Measurements from ENCODE around the gene ECSIT. TPM values are rescaled to one million over a fixed set of nuclear protein-coding genes. Genes with fewer than 3 reads are reported as not detected.

ECSIT gene
- total RNA-seq, 1 donor from 2014 or later = 42.1 TPM

DNA sequence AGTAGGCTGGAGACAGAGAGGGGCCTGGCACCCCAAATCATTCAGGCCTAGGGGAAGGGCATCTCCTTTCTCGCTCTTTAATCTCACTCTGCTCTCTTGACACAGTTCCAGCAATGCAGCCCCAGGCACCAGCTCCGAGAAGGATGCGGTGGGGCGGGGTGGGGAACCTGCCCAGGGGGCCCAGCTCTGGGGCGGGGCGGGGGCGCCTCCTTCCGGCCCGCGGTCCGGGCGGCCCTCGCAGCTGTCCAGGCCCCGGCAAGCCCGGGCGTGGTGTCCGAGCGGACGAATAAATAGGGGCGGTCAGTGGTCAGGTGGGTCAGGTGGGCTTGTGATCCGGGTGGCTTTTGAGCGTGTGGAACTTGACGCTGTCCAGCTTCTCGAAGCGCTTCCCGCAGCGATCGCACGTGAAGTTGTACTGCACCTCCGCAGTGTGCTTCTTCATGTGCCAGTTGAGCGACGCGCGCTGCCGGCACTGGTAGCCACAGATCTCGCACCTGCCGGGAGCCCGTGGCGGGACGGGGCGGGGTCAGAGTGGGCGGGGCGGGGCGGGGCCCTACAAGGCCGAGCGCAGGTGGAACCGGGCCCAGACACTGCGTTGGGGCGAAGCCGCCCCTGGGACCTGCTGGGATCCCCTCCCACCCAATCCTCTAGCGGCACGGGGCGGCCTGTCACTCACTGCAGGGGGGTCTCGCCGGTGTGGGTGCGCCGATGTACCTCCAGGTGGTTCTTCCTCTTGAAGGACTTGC lies 45.4 kb downstream of the ECSIT start:
- Mint-ChIP-seq H3K4me1 (ENCODE audit: unreplicated experiment) (peaks cover 4% of the 10 kb centered on the region), H3K4me3 (no peak overlapping the region), H3K27me3 (peaks cover 34% of the 10 kb centered on the region), H3K27ac (no peak overlapping the region), H3K36me3 (peaks cover 4% of the 10 kb centered on the region), H3K9me3 (no peaks in the 10 kb centered on the region)
- DNase-seq (ENCODE audit: extremely low spot score, unreplicated experiment) = no peak
- TF ChIP-seq, protein P1, sequence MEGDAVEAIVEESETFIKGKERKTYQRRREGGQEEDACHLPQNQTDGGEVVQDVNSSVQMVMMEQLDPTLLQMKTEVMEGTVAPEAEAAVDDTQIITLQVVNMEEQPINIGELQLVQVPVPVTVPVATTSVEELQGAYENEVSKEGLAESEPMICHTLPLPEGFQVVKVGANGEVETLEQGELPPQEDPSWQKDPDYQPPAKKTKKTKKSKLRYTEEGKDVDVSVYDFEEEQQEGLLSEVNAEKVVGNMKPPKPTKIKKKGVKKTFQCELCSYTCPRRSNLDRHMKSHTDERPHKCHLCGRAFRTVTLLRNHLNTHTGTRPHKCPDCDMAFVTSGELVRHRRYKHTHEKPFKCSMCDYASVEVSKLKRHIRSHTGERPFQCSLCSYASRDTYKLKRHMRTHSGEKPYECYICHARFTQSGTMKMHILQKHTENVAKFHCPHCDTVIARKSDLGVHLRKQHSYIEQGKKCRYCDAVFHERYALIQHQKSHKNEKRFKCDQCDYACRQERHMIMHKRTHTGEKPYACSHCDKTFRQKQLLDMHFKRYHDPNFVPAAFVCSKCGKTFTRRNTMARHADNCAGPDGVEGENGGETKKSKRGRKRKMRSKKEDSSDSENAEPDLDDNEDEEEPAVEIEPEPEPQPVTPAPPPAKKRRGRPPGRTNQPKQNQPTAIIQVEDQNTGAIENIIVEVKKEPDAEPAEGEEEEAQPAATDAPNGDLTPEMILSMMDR (conservative IDR thresholded peaks at IDR 0.05) = no peak

DNA sequence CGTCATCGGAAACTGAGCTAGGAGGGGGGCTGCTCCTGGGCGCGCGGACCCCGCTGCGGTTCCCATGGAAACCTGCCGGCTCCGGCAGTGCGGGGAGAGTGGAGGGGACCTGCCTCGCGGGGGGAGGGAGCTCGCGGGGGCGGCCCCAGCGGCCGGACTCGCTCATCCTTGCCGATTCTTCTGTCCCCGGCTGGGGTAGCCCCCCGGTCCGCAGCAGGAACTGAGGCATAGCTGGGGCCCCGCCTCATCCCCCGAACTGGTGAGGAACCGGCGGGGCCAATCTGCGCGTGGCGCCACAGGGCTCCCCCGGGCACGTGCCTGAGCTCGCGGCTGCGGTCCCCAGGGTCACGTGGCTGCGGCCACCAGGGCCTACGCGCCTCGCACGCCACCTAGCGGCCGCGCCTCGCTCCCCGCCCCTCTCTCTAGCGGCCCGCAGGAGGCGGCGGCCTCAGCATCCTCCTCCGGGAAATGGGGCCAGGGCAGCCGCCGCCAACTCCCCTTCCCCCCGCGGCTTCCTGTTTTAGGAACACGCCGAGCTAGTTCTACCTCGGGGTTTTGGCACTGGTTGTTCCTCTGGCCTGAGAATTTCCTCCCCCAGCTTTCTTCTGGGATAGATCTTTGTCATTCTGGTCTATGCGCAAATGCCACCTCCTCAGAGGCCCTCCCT lies 46.4 kb downstream of the ECSIT start:
- TF ChIP-seq, protein P1 (conservative IDR thresholded peaks at IDR 0.05) = peak; percentile 93
- H3K27me3 Mint-ChIP-seq = peaks cover 44% of the 10 kb centered on the region

DNA sequence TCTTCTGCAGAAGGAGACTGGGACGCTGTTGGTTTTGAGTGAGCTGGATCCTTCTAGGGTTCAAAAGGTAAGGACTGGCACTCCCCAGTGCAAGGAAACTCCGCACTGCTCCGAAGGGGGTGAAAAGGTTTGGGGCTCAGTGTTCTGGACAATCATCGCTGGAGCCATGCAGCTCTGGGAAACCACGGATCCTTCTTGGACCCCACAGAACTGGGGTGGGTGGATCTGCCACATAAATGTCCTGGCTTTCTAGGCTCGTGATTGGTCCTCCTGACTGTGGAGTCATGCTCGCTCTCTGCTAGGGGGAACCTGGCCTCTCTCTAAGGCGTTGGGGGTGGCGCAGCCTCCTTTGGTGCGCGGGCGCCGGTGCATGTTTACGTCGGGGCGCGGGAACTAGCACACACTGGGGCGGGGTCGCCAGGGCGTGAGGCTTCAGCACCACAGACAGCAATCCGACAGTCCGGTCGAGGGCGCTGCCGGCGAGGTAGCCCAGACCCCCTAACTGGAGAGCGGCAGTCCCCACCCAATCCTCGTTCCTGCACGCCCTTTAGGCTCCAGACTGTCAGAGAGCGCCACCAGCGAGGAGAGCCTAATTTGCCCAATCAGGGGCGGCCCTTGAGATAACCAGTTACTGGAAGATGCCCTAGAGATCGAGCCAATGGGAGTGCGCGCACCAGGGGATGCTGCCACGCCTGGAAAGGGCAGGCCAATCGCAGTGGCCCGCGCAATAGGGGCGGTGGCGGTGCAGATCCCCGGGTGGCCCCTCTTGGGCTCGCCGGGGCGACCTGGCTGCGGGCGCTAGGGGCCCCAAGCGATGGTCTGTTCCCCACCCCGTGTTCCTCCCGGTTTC lies 47.2 kb downstream of the ECSIT start:
- peak overlapping the region; percentile 71 for H3K4me3 Mint-ChIP-seq
- TF ChIP-seq, protein P1 (conservative IDR thresholded peaks at IDR 0.05) = no peak
- H3K36me3 Mint-ChIP-seq = peaks cover 4% of the 10 kb centered on the region
- H3K27me3 Mint-ChIP-seq = peaks cover 51% of the 10 kb centered on the region
- no peak overlapping the region for H3K27ac Mint-ChIP-seq
- H3K4me1 Mint-ChIP-seq (ENCODE audit: unreplicated experiment) = peaks cover 4% of the 10 kb centered on the region
- H3K9me3 Mint-ChIP-seq = no peaks in the 10 kb centered on the region
- no peak for DNase-seq (ENCODE audit: extremely low spot score, unreplicated experiment)

More for the DNA sequence above, 46.4 kb downstream of the ECSIT start:
- peak; percentile 86 for DNase-seq (ENCODE audit: extremely low spot score, unreplicated experiment)
- Mint-ChIP-seq H3K27ac (no peak overlapping the region), H3K4me1 (ENCODE audit: unreplicated experiment) (peaks cover 4% of the 10 kb centered on the region), H3K9me3 (no peaks in the 10 kb centered on the region), H3K4me3 (peak overlapping the region; percentile 67), H3K36me3 (peaks cover 4% of the 10 kb centered on the region)

DNA sequence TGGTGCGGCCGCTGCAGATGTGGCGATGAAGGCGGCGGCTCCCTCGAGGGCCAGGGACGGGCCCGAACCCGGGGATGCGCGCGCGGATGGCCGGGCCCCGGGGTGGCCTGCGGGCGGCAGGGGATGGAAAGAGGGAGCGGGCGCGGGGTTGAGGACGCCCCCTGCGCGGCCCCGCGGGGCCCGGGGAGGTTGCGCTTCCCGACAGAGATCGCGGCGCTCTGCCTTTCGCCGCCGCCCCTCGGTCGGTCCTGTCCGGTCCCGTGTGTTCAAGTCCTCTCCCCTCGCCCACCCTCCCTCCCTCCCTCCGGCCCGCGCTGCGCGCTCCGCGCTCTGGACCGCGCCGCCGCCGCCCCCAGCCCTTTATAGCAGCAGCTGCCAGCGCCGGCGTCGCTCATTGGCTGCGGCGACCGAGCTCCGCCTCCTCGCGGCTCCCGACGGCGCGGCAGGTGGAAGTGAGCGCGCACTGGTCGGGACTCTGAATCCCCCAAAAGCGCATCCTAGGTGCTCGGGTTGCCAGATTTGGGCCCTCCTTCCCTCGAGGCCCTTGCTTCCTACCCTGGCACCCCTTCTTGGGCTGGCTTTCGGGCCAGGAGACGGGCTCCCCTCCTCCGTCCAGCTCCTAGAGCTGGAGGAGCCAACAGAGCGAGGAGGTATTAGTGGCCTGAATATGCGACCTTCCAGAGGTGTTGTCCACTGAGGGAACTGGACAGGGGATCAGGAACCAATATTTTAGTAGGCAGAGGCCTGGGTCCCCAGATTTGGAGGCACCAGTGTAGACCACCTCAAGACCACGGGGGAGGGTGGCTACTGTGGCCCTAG lies 48.0 kb downstream of the ECSIT start, which contains the start of gene ELAVL3:
TSS of gene ELAVL3 (minus strand) at position 332 of the 819 bp plus-strand sequence. CDS start 438 bp downstream, outside the sequence.
- H3K36me3 Mint-ChIP-seq = peaks cover 4% of the 10 kb centered on the region
- peak within 1 kb of the TSS; percentile 71 for H3K4me3 Mint-ChIP-seq
- peaks cover 4% of the 10 kb centered on the region for H3K4me1 Mint-ChIP-seq (ENCODE audit: unreplicated experiment)
- H3K9me3 Mint-ChIP-seq = no peaks in the 10 kb centered on the region
- H3K27me3 Mint-ChIP-seq = peaks cover 55% of the 10 kb centered on the region
- DNase-seq (ENCODE audit: extremely low spot score, unreplicated experiment) = no peak
- TF ChIP-seq, protein P1 (conservative IDR thresholded peaks at IDR 0.05) = peak; percentile 24
- no peak within 1 kb of the TSS for H3K27ac Mint-ChIP-seq
